GF-D8 (cell line): ENCODE data around the gene PREX1.

Source experiments
- DNase-seq: peaks from one replicate; lab custom pipeline; 2025; lab: John Stamatoyannopoulos, UW

PREX1 gene

GRCh38 chr20:48681873-48682426, 145.8 kb downstream of the PREX1 start:
- no peak for DNase-seq

GRCh38 chr20:48681201-48681872, 146.5 kb downstream of the PREX1 start:
- no peak for DNase-seq

GRCh38 chr20:48680650-48681049, 147.1 kb downstream of the PREX1 start:
- DNase-seq, result no peak

- DNase-seq, result no peak
Measured at GRCh38 chr20:48679599-48679998, 148.2 kb downstream of the PREX1 start.

GRCh38 chr20:48679011-48679410, 148.8 kb downstream of the PREX1 start:
- no peak for DNase-seq

- DNase-seq, result no peak
Measured at GRCh38 chr20:48678421-48678820, 149.4 kb downstream of the PREX1 start.

- DNase-seq, result no peak
Measured at GRCh38 chr20:48676795-48677460, 150.9 kb downstream of the PREX1 start.

GRCh38 chr20:48676125-48676524, 151.7 kb downstream of the PREX1 start:
- DNase-seq, result no peak

- DNase-seq, result no peak
Measured at GRCh38 chr20:48674461-48674860, 153.3 kb downstream of the PREX1 start.

GRCh38 chr20:48673507-48673906, 154.3 kb downstream of the PREX1 start:
- DNase-seq, result peak; percentile 12

GRCh38 chr20:48672324-48672723, 155.5 kb downstream of the PREX1 start:
- no peak for DNase-seq

GRCh38 chr20:48671141-48671540, 156.7 kb downstream of the PREX1 start:
- DNase-seq, result no peak

GRCh38 chr20:48669946-48670605, 157.7 kb downstream of the PREX1 start:
- no peak for DNase-seq

GRCh38 chr20:48668451-48668946, 159.3 kb downstream of the PREX1 start:
- DNase-seq, result no peak

- DNase-seq, result no peak
Measured at GRCh38 chr20:48667889-48668413, 159.8 kb downstream of the PREX1 start.

GRCh38 chr20:48667481-48667880, 160.3 kb downstream of the PREX1 start:
- no peak for DNase-seq

- DNase-seq, result no peak
Measured at GRCh38 chr20:48665785-48666184, 162.0 kb downstream of the PREX1 start.

- no peak for DNase-seq
Measured at GRCh38 chr20:48662711-48663110, 165.1 kb downstream of the PREX1 start.

GRCh38 chr20:48661575-48662455, 166.0 kb downstream of the PREX1 start:
- no peak for DNase-seq

- DNase-seq, result no peak
Measured at GRCh38 chr20:48660788-48661187, 167.0 kb downstream of the PREX1 start.

- no peak for DNase-seq
Measured at GRCh38 chr20:48659858-48660257, 167.9 kb downstream of the PREX1 start.

GRCh38 chr20:48658505-48658904, 169.3 kb downstream of the PREX1 start:
- DNase-seq, result no peak
